Tibial nerve (tissue), 3 donors: ENCODE measurements around the gene CAMK2N1.

ENCODE experiments used
- POLR2A ChIP-seq, 2 donors: fragments of 450-650 bp; IDR thresholded peaks; one replicate each; pipeline ENCODE4 v1.6.1; 2017; ENCODE audit warnings: antibody characterized with exemption in 2 of 2, mild to moderate bottlenecking in 2 of 2, moderate library complexity in 2 of 2
- TF ChIP-seq, protein P1 (sequence below), 5 experiments: fragments of 200-600 bp in 3 of 5; fragments of 450-650 bp in 2 of 5; sonication (generic) in 3 of 5; IDR thresholded peaks; one replicate each; pipeline ENCODE4 v1.5.1; 2016 to 2019; ENCODE audit warnings: antibody characterized with exemption in 5 of 5, mild to moderate bottlenecking in 3 of 5, moderate library complexity in 2 of 5

DNA sequence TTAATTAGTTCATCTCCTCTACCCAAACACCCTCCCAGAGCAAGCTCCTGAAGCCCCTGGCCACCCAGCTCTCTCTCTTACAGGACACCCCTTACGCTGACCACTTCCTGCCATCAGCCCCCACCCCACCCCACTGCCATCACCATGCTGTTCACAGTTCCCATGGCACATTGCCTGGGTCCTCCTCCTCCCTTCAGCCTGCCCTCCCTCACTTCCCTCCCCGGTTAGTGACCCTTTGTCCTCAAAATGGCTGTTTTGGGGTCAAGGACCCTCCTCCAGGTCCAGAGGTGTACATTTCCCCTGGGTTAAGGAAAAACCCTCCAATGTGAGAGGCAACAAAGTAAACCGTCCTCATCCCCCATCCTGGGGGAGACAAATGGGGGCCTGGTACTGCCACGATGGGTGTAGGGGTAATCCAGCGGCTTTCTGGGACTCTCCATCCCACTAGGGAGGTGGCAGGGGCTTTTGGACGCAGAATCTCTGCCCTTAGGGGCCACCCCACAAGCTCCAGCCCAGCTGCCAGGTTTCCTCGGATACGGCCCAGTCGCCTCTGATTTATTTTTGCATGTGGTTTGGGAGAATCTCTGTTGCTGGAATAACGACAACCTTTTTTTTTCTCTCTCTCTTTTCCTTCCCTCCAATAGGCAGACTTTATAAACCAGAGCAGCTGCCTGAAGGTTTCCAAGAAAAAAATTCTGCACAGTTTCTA is 8.5 kb downstream of the CAMK2N1 start:
- TF ChIP-seq, protein P1, sequence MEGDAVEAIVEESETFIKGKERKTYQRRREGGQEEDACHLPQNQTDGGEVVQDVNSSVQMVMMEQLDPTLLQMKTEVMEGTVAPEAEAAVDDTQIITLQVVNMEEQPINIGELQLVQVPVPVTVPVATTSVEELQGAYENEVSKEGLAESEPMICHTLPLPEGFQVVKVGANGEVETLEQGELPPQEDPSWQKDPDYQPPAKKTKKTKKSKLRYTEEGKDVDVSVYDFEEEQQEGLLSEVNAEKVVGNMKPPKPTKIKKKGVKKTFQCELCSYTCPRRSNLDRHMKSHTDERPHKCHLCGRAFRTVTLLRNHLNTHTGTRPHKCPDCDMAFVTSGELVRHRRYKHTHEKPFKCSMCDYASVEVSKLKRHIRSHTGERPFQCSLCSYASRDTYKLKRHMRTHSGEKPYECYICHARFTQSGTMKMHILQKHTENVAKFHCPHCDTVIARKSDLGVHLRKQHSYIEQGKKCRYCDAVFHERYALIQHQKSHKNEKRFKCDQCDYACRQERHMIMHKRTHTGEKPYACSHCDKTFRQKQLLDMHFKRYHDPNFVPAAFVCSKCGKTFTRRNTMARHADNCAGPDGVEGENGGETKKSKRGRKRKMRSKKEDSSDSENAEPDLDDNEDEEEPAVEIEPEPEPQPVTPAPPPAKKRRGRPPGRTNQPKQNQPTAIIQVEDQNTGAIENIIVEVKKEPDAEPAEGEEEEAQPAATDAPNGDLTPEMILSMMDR (IDR thresholded peaks at IDR 0.05), result no peak
- no peak for TF ChIP-seq POLR2A (IDR thresholded peaks at IDR 0.05)
